Type B pancreatic cell (in vitro differentiated cells): ENCODE data around the gene MORC2. TPM values are rescaled to one million over a fixed set of nuclear protein-coding genes. Genes with fewer than 3 reads are reported as not detected.

Experiments
- DNase-seq: peaks from one replicate; pipeline ENCODE4 v3.0.0; 2021; ENCODE audit warnings: mixed read lengths; ENCODE audit not compliant: unreplicated experiment; ENCODE audit errors: extremely low spot score
- H3K27ac Mint-ChIP-seq: 2 replicates; pipeline ENCODE4 v1.8.0; 2021; ENCODE audit warnings: mild to moderate bottlenecking, mixed read lengths
- H3K27me3 Mint-ChIP-seq: 2 replicates; pipeline ENCODE4 v1.8.0; 2021; ENCODE audit warnings: mixed read lengths
- H3K36me3 Mint-ChIP-seq: 2 replicates; pipeline ENCODE4 v1.8.0; 2021; ENCODE audit warnings: mixed read lengths
- H3K4me1 Mint-ChIP-seq: one replicate; pipeline ENCODE4 v1.8.0; 2021; ENCODE audit warnings: mixed read lengths; ENCODE audit not compliant: unreplicated experiment
- H3K4me3 Mint-ChIP-seq: 2 replicates; pipeline ENCODE4 v1.8.0; 2021; ENCODE audit warnings: mild to moderate bottlenecking, mixed read lengths
- H3K9me3 Mint-ChIP-seq: 2 replicates; pipeline ENCODE4 v1.8.0; 2021; ENCODE audit warnings: mixed read lengths
- total RNA-seq: library from RNA; stranded (reverse); gene quantifications from 2 replicates; pipeline ENCODE4 v1.2.1, GENCODE V29; 2021; ENCODE audit warnings: low replicate concordance
- TF ChIP-seq, protein P1 (sequence below): fragments of 200-600 bp; sonication (generic); conservative IDR thresholded peaks from 2 replicates; pipeline ENCODE4 v1.5.0; 2021; ENCODE audit warnings: antibody characterized with exemption, mild to moderate bottlenecking

MORC2 gene
- total RNA-seq, 1 donor from 2014 or later, result 48.1 TPM

DNA sequence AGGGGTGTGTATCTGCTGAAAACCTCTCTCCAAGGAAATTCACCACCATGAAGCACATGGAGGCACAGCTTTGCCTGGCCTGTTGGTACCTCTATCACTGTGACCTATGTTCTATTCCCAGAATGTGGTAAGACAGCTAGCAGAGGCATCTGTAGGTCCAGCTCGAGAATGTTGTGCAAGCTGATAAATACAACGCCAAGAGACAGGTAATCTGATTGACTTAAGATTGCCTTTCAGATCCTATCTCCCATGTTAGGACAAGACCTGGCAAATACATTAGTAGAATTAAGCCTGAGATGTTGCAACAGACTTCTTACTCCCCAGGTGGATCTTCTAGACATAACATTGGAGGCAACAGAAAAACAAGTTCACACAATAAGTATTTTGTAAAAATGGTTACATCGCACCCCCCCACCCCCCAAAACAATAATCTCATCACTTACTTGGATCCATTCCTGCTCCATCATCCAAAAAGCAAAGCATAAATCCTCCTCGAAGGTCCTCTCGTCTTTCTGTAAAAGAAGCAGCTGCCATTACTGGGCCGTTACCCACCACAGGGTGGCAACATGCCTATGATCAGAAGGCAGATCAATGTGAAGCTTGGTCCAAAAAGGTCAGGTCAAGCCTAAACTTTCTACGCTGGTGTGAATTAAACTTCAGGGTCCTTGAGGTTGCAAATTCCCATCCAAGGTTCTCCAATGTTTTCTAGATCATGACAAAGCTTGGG, 18.5 kb downstream of the MORC2 start:
- peaks cover 53% of the 10 kb centered on the region for H3K36me3 Mint-ChIP-seq
- H3K27me3 Mint-ChIP-seq, result no peaks in the 10 kb centered on the region
- peaks cover 12% of the 10 kb centered on the region for H3K4me1 Mint-ChIP-seq
- H3K4me3 Mint-ChIP-seq, result no peak overlapping the region
- H3K9me3 Mint-ChIP-seq, result no peaks in the 10 kb centered on the region
- H3K27ac Mint-ChIP-seq, result no peak overlapping the region
- no peak for DNase-seq
- TF ChIP-seq, protein P1, sequence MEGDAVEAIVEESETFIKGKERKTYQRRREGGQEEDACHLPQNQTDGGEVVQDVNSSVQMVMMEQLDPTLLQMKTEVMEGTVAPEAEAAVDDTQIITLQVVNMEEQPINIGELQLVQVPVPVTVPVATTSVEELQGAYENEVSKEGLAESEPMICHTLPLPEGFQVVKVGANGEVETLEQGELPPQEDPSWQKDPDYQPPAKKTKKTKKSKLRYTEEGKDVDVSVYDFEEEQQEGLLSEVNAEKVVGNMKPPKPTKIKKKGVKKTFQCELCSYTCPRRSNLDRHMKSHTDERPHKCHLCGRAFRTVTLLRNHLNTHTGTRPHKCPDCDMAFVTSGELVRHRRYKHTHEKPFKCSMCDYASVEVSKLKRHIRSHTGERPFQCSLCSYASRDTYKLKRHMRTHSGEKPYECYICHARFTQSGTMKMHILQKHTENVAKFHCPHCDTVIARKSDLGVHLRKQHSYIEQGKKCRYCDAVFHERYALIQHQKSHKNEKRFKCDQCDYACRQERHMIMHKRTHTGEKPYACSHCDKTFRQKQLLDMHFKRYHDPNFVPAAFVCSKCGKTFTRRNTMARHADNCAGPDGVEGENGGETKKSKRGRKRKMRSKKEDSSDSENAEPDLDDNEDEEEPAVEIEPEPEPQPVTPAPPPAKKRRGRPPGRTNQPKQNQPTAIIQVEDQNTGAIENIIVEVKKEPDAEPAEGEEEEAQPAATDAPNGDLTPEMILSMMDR, result no peak

DNA sequence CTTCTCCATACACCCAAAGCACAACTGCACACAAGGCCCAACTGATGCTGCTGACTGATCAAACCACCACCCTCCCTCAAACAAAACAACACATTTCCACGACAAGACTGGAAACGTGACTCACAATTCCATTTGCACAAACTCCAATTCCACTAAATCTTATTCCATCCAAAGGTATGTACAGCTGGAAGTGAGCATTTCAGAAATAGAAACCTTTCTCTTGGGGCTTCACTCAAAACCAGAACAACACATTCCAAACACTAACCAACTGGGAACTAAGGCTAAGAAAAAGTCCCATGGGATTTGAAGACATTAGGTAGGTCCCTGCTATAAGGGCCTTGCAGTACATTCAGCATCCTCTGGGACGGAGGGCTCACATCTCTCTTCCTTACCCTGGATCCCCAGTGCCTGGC, 19.6 kb downstream of the MORC2 start:
- Mint-ChIP-seq H3K9me3 (no peaks in the 10 kb centered on the region), H3K27ac (no peak overlapping the region), H3K36me3 (peaks cover 60% of the 10 kb centered on the region), H3K4me1 (peaks cover 12% of the 10 kb centered on the region), H3K4me3 (no peak overlapping the region), H3K27me3 (no peaks in the 10 kb centered on the region)
- DNase-seq, result no peak
- TF ChIP-seq, protein P1, result peak; percentile 31

DNA sequence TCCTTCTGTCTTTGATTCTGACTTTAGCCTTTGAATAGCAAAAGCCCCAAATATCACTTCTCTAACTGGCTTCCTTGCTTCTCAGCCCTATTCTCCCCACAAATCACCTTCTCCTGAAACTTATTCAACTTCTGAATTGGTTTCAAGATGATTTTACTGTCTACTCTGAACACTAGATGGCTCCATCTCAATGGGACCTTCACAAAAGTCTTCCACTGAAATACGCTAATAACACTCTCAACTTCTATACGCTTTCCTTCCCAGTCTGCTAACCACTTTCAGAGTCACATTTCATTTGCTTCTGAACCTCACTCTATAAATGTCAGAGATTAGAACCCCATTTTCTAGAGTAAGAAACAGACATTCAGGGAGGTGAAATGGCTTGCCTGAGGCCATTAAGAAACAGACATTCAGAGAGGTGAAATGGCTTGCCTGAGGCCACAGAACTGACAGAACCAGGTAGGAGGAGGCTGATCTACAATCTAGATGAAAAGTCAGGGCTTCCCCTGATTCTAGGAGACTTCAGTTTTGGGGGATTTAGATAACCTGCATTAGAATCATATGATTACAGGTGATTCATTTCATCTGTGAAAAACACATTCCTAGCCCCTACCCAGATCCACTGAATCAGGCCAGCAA, 20.6 kb downstream of the MORC2 start:
- H3K36me3 Mint-ChIP-seq, result peaks cover 58% of the 10 kb centered on the region
- H3K9me3 Mint-ChIP-seq, result no peaks in the 10 kb centered on the region
- no peak overlapping the region for H3K4me3 Mint-ChIP-seq
- no peak overlapping the region for H3K27ac Mint-ChIP-seq
- peaks cover 5% of the 10 kb centered on the region for H3K4me1 Mint-ChIP-seq
- no peak for DNase-seq
- H3K27me3 Mint-ChIP-seq, result no peaks in the 10 kb centered on the region
- TF ChIP-seq, protein P1, result peak; percentile 73

DNA sequence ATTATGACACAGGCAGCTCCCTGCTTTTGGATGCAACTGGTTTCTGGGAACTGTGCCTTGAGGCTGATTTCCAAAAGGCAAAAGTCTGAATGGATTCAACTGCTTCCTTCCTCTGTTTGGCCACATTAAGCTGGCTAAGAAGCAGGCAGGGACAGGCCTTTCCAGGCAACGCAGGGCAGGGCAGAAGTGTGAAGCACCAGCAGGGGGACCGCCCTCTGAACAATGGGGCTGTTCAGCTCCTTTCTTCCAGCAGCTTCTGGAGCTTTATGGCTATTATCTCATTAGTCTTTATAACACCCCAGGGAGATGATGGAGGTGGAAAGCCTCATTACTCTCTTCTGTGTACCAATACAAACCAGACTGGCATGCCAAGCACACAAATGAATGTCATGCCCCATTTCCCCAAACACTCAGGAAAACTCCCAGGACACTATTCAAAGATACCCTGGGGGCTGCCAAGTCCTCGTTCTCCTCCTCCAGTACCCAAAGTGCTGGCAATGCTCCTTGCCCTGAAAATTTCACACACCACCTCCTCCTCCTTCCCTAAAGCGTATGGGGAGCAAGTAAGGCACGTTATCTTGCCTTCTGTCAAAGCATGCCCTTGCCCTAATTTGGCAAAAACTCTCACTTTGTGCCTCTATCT, 21.3 kb downstream of the MORC2 start:
- Mint-ChIP-seq H3K36me3 (peaks cover 51% of the 10 kb centered on the region), H3K27ac (no peak overlapping the region), H3K4me3 (no peak overlapping the region), H3K4me1 (peaks cover 4% of the 10 kb centered on the region), H3K27me3 (no peaks in the 10 kb centered on the region), H3K9me3 (no peaks in the 10 kb centered on the region)
- DNase-seq, result no peak
- TF ChIP-seq, protein P1, result peak; percentile 61

DNA sequence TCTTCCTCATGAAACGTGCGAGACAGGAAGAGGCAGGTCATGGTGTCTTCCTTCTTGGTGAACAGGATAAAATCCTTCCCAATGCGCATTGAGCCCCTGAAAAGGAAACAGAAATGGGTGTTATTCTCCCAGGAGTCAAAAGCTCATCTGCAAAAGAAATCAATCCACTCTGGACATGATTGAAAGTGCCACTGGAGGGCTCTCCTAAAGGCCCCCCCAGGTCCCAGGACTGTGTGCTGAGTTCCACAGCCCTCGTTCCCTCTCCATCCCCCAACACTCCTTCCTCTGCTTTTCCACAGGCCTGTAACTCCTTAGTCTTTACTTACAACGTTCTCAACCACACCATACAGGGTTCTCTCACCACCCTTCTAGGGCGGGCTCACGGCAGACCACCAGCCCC, 22.2 kb downstream of the MORC2 start:
- TF ChIP-seq, protein P1, result no peak
- Mint-ChIP-seq H3K9me3 (no peaks in the 10 kb centered on the region), H3K36me3 (peaks cover 56% of the 10 kb centered on the region), H3K4me1 (peaks cover 4% of the 10 kb centered on the region), H3K27me3 (no peaks in the 10 kb centered on the region), H3K4me3 (no peak overlapping the region), H3K27ac (no peak overlapping the region)
- no peak for DNase-seq
